ENCODE results near the gene THOC6.

- TF ChIP-seq, protein P1, sequence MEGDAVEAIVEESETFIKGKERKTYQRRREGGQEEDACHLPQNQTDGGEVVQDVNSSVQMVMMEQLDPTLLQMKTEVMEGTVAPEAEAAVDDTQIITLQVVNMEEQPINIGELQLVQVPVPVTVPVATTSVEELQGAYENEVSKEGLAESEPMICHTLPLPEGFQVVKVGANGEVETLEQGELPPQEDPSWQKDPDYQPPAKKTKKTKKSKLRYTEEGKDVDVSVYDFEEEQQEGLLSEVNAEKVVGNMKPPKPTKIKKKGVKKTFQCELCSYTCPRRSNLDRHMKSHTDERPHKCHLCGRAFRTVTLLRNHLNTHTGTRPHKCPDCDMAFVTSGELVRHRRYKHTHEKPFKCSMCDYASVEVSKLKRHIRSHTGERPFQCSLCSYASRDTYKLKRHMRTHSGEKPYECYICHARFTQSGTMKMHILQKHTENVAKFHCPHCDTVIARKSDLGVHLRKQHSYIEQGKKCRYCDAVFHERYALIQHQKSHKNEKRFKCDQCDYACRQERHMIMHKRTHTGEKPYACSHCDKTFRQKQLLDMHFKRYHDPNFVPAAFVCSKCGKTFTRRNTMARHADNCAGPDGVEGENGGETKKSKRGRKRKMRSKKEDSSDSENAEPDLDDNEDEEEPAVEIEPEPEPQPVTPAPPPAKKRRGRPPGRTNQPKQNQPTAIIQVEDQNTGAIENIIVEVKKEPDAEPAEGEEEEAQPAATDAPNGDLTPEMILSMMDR (IDR thresholded peaks at IDR 0.05): no peak
- TF ChIP-seq TCF7L2 (IDR thresholded peaks at IDR 0.05; ENCODE audit: low read depth, low read length) (no peak), POLR2AphosphoS5 (IDR thresholded peaks at IDR 0.05; ENCODE audit: low read depth, low read length) (no peak), SIN3A (IDR thresholded peaks at IDR 0.05; ENCODE audit: borderline replicate concordance, insufficient read depth, low read depth, low read length) (no peak)
These were observed 11.6 kb downstream of the THOC6 start for GRCh38 chr16:3035289-3035971.
